ENCODE results near the gene UHRF2. TPM values are rescaled to one million over a fixed set of nuclear protein-coding genes. Genes with fewer than 3 reads are reported as not detected.

The UHRF2 gene
- total RNA-seq, 4 donors from 2014 or later: 35.5 to 53.7 (median 45.9) TPM

GRCh38 chr9:6553866-6554265 is 140.9 kb downstream of the UHRF2 start:
- no peak overlapping the region for H3K4me3 ChIP-seq (ENCODE audit: low read depth, poor library complexity, severe bottlenecking)
- DNase-seq (ENCODE audit: low spot score in 2 of 2): no peak
- 89 to 92% methylated on average over 1 of the region's 1 CpG for WGBS, 2 donors
- intact Hi-C loops (cut with DNase I; ENCODE audit: low total_unique reads): no loop called here
- TF ChIP-seq POLR2A (IDR thresholded peaks at IDR 0.05) (no peak), CTCF (IDR thresholded peaks at IDR 0.05) (no peak)

Other genes with a start within 250 kb of the UHRF2 start
- gene IL33, start 197.4 kb upstream of the UHRF2 start, total RNA-seq: 10 to 100 TPM in 2 of 4 donors, 1 to 10 TPM in 2; 4.1 to 28.5 (median 8.2) TPM
- gene TPD52L3, start 84.8 kb upstream of the UHRF2 start, total RNA-seq: not detected
- 1 to 10 TPM in 2 of 4 donors, under 1 TPM in 1, not detected in 1; 0.42 to 6.4 (median 4.7) TPM for gene GLDC, start 232.5 kb downstream of the UHRF2 start, total RNA-seq